Activated B cell treated with CpG ODN at 0.5 μM for 24 hours (primary cell): ENCODE data around the gene SP110. TPM values are rescaled to one million over a fixed set of nuclear protein-coding genes. Genes with fewer than 3 reads are reported as not detected.

ENCODE experiments used
- ATAC-seq: fragments of 200-7000 bp; cut with Tn5 transposase; one replicate; pipeline ENCODE4 v1.10.0; 2021; ENCODE audit warnings: low read depth, mild to moderate bottlenecking, moderate library complexity
- CTCF ChIA-PET: fragments of 350-600 bp; sonication (Branson Sonifier 250); formaldehyde crosslinking; loops from one replicate; lab custom pipeline; 2021; ENCODE audit warnings: antibody characterized with exemption; lab: Charles Lee
- POLR2A ChIA-PET: fragments of 350-600 bp; sonication (Branson Sonifier 250); formaldehyde crosslinking; loops from one replicate; lab custom pipeline; 2021; ENCODE audit warnings: antibody characterized with exemption; lab: Charles Lee
- DNase-seq: peaks from one replicate; pipeline ENCODE4 v3.0.0; 2022
- H3K27ac Mint-ChIP-seq: one replicate; pipeline ENCODE4 v1.8.0; 2020; ENCODE audit warnings: mixed read lengths
- H3K27me3 Mint-ChIP-seq: one replicate; pipeline ENCODE4 v1.8.0; 2021; ENCODE audit warnings: mixed read lengths
- H3K36me3 Mint-ChIP-seq: one replicate; pipeline ENCODE4 v1.8.0; 2021; ENCODE audit warnings: low read depth, mixed read lengths
- H3K4me1 Mint-ChIP-seq: one replicate; pipeline ENCODE4 v1.8.0; 2021; ENCODE audit warnings: mixed read lengths
- H3K4me3 Mint-ChIP-seq: one replicate; pipeline ENCODE4 v1.8.0; 2020; ENCODE audit warnings: mild to moderate bottlenecking, mixed read lengths
- H3K9me3 Mint-ChIP-seq: one replicate; pipeline ENCODE4 v1.8.0; 2020; ENCODE audit warnings: mixed read lengths
- CTCF ChIP-seq: fragments of 200-600 bp; IDR thresholded peaks from one replicate; pipeline ENCODE4 v1.8.0; 2022; ENCODE audit warnings: antibody characterized with exemption, mild to moderate bottlenecking
- intact Hi-C: fragments of 100-400 bp; cut with micrococcal nuclease; formaldehyde crosslinking; loops from one replicate; pipeline ENCODE4 v1.15.1; 2024
- total RNA-seq: library from RNA; stranded (reverse); gene quantifications from 2 replicates; pipeline ENCODE4 v1.2.3, GENCODE V29; 2022

SP110 gene
- total RNA-seq, 1 donor from 2014 or later = 147 TPM

GRCh38 chr2:230137902-230138539, 81.8 kb downstream of the SP110 start:
- no peaks in the 10 kb centered on the region for H3K27me3 Mint-ChIP-seq
- intact Hi-C loops = no loop called here
- no peaks in the 10 kb centered on the region for H3K4me1 Mint-ChIP-seq
- no peak overlapping the region for H3K4me3 Mint-ChIP-seq
- H3K36me3 Mint-ChIP-seq = no peaks in the 10 kb centered on the region
- DNase-seq (no peak), ATAC-seq (no peak)
- no peak for TF ChIP-seq CTCF
- ChIA-PET POLR2A (no interaction called here), CTCF (no interaction called here)
- peaks cover 9% of the 10 kb centered on the region for H3K9me3 Mint-ChIP-seq
- no peak overlapping the region for H3K27ac Mint-ChIP-seq

- intact Hi-C loops = no loop called here
- POLR2A ChIA-PET = interaction anchor here (0.6 kb wide), 1 partner anchor 535 kb away, joined by 8 read pairs; no protein-coding TSS in a partner anchor
- no peak for DNase-seq
Observed at GRCh38 chr2:230135130-230135525, 84.7 kb downstream of the SP110 start.

GRCh38 chr2:230134496-230135129, 85.2 kb downstream of the SP110 start:
- Mint-ChIP-seq H3K4me1 (no peaks in the 10 kb centered on the region), H3K27me3 (no peaks in the 10 kb centered on the region), H3K9me3 (no peaks in the 10 kb centered on the region), H3K27ac (no peak overlapping the region), H3K36me3 (no peaks in the 10 kb centered on the region), H3K4me3 (no peak overlapping the region)
- POLR2A ChIA-PET = interaction anchor here (0.6 kb wide), 1 partner anchor 535 kb away, joined by 8 read pairs; no protein-coding TSS in a partner anchor
- CTCF ChIA-PET = interaction anchor here (0.8 kb wide), 1 partner anchor 26 kb away, joined by 3 read pairs; no protein-coding TSS in a partner anchor
- ATAC-seq (no peak), DNase-seq (no peak)
- TF ChIP-seq CTCF = no peak
- intact Hi-C loops = no loop called here

More at GRCh38 chr2:230135130-230135525, 84.7 kb downstream of the SP110 start:
- H3K27me3 Mint-ChIP-seq = no peaks in the 10 kb centered on the region
- H3K9me3 Mint-ChIP-seq = peaks cover 5% of the 10 kb centered on the region
- CTCF ChIA-PET = no interaction called here
- no peak for TF ChIP-seq CTCF
- H3K4me1 Mint-ChIP-seq = no peaks in the 10 kb centered on the region
- ATAC-seq = no peak
- no peak overlapping the region for H3K4me3 Mint-ChIP-seq
- no peak overlapping the region for H3K27ac Mint-ChIP-seq
- no peaks in the 10 kb centered on the region for H3K36me3 Mint-ChIP-seq

- H3K4me3 Mint-ChIP-seq = no peak overlapping the region
- intact Hi-C loops = no loop called here
- ChIA-PET CTCF (no interaction called here), POLR2A (no interaction called here)
- DNase-seq (no peak), ATAC-seq (no peak)
- no peaks in the 10 kb centered on the region for H3K9me3 Mint-ChIP-seq
- TF ChIP-seq CTCF = no peak
- no peaks in the 10 kb centered on the region for H3K27me3 Mint-ChIP-seq
- no peak overlapping the region for H3K27ac Mint-ChIP-seq
- no peaks in the 10 kb centered on the region for H3K36me3 Mint-ChIP-seq
- no peaks in the 10 kb centered on the region for H3K4me1 Mint-ChIP-seq
Observed at GRCh38 chr2:230131366-230131765, 88.4 kb downstream of the SP110 start.

- ChIA-PET POLR2A (no interaction called here), CTCF (no interaction called here)
- Mint-ChIP-seq H3K4me3 (no peak overlapping the region), H3K36me3 (no peaks in the 10 kb centered on the region), H3K4me1 (no peaks in the 10 kb centered on the region), H3K9me3 (no peaks in the 10 kb centered on the region), H3K27ac (no peak overlapping the region), H3K27me3 (no peaks in the 10 kb centered on the region)
- no peak for TF ChIP-seq CTCF
- ATAC-seq = no peak
- intact Hi-C loops = no loop called here
- no peak for DNase-seq
Observed at GRCh38 chr2:230130668-230131364, 89.0 kb downstream of the SP110 start.
